ENCODE results near the gene LAMA5. TPM values are rescaled to one million over a fixed set of nuclear protein-coding genes. Genes with fewer than 3 reads are reported as not detected.

LAMA5 gene
- total and polyA plus RNA-seq, 2 experiments from 2014 or later: 71.3 to 252 TPM

GRCh38 chr20:62325172-62325905 lies 41.8 kb downstream of the LAMA5 start:
- Histone ChIP-seq H3K79me2 (no peaks in the 10 kb centered on the region), H3K36me3 (replicated peaks; ENCODE audit: insufficient read depth, low read depth) (no peaks in the 10 kb centered on the region), H4K20me1 (ENCODE audit: insufficient read depth, poor library complexity, severe bottlenecking) (no peaks in the 10 kb centered on the region), H3K9me2 (replicated peaks; ENCODE audit: insufficient read depth) (no peaks in the 10 kb centered on the region), H3K4me3 (no peak overlapping the region), H2AFZ (no peak overlapping the region), H3K4me1 (ENCODE audit: insufficient read depth) (no peaks in the 10 kb centered on the region), H3K4me2 (no peak overlapping the region), H3K27me3 (no peaks in the 10 kb centered on the region), H3K9me3 (ENCODE audit: low read depth) (no peaks in the 10 kb centered on the region), H3K27ac (no peak overlapping the region)
- no peak for DNase-seq (ENCODE audit: low spot score)
- 98% methylated on average over 13 of the region's 14 CpGs for WGBS (ENCODE audit: low lambda C conversion rate, missing lambda C conversion rate)
- no peak for TF ChIP-seq EZH2phosphoT487 (IDR thresholded peaks at IDR 0.05; ENCODE audit: low read depth, severe bottlenecking, unreplicated experiment)
- TF ChIP-seq EZH2 (IDR thresholded peaks at IDR 0.05; ENCODE audit: borderline replicate concordance): no peak
- no peak for TF ChIP-seq CTCF (IDR thresholded peaks at IDR 0.05; ENCODE audit: poor library complexity)

- H3K9me2 ChIP-seq (replicated peaks; ENCODE audit: insufficient read depth): no peaks in the 10 kb centered on the region
- H3K36me3 ChIP-seq (replicated peaks; ENCODE audit: insufficient read depth, low read depth): no peaks in the 10 kb centered on the region
- no peak for DNase-seq (ENCODE audit: low spot score)
- H2AFZ ChIP-seq: no peak overlapping the region
- no peak overlapping the region for H3K4me2 ChIP-seq
- no peaks in the 10 kb centered on the region for H3K4me1 ChIP-seq (ENCODE audit: insufficient read depth)
- H3K9me3 ChIP-seq (ENCODE audit: low read depth): no peaks in the 10 kb centered on the region
- WGBS (ENCODE audit: low lambda C conversion rate, missing lambda C conversion rate): 91% methylated on average over 20 of the region's 25 CpGs
- no peak overlapping the region for H3K27ac ChIP-seq
- no peaks in the 10 kb centered on the region for H3K79me2 ChIP-seq
- H3K4me3 ChIP-seq: no peak overlapping the region
- H3K27me3 ChIP-seq: no peaks in the 10 kb centered on the region
- TF ChIP-seq EZH2phosphoT487 (IDR thresholded peaks at IDR 0.05; ENCODE audit: low read depth, severe bottlenecking, unreplicated experiment): no peak
- no peak for TF ChIP-seq EZH2 (IDR thresholded peaks at IDR 0.05; ENCODE audit: borderline replicate concordance)
- no peaks in the 10 kb centered on the region for H4K20me1 ChIP-seq (ENCODE audit: insufficient read depth, poor library complexity, severe bottlenecking)
Observed at GRCh38 chr20:62323980-62324906, 42.9 kb downstream of the LAMA5 start.

GRCh38 chr20:62323146-62323979 lies 43.7 kb downstream of the LAMA5 start:
- DNase-seq (ENCODE audit: low spot score): no peak
- Histone ChIP-seq H3K27ac (no peak overlapping the region), H3K9me2 (replicated peaks; ENCODE audit: insufficient read depth) (no peaks in the 10 kb centered on the region), H3K36me3 (replicated peaks; ENCODE audit: insufficient read depth, low read depth) (no peaks in the 10 kb centered on the region), H2AFZ (no peak overlapping the region), H4K20me1 (ENCODE audit: insufficient read depth, poor library complexity, severe bottlenecking) (no peaks in the 10 kb centered on the region), H3K4me2 (no peak overlapping the region), H3K4me1 (ENCODE audit: insufficient read depth) (no peaks in the 10 kb centered on the region), H3K27me3 (no peaks in the 10 kb centered on the region), H3K4me3 (no peak overlapping the region), H3K79me2 (no peaks in the 10 kb centered on the region), H3K9me3 (ENCODE audit: low read depth) (no peaks in the 10 kb centered on the region)
- 97% methylated on average over 38 of the region's 52 CpGs for WGBS (ENCODE audit: low lambda C conversion rate, missing lambda C conversion rate)
- TF ChIP-seq CTCF (IDR thresholded peaks at IDR 0.05; ENCODE audit: poor library complexity) (no peak), EZH2phosphoT487 (IDR thresholded peaks at IDR 0.05; ENCODE audit: low read depth, severe bottlenecking, unreplicated experiment) (no peak), EZH2 (IDR thresholded peaks at IDR 0.05; ENCODE audit: borderline replicate concordance) (no peak)
